Measurements from ENCODE around the gene LYZL4.
A peak's percentile ranks its signal among the peaks of the same experiment; 100 is the strongest.

Gene LYZL4

GRCh38 chr3:42450567-42450966 lies 40.2 kb upstream of the LYZL4 start:
- in situ Hi-C loops (cut with HindIII; ENCODE audit: low pct_ligation_motif_present, low sequenced_read_pairs): no loop called here
- no peak for DNase-seq
- no peaks in the 10 kb centered on the region for H3K27me3 ChIP-seq (replicated peaks)
- H3K27ac ChIP-seq: no peak overlapping the region
- no peaks in the 10 kb centered on the region for H3K36me3 ChIP-seq (replicated peaks)
- H3K4me3 ChIP-seq (ENCODE audit: low read depth, low read length): no peak overlapping the region
- TF ChIP-seq CTCF (IDR thresholded peaks at IDR 0.05; ENCODE audit: low read depth, low read length, missing control alignments): no peak

GRCh38 chr3:42447481-42447880 lies 37.1 kb upstream of the LYZL4 start:
- in situ Hi-C loops (cut with HindIII; ENCODE audit: low pct_ligation_motif_present, low sequenced_read_pairs): no loop called here
- no peak for DNase-seq
- Histone ChIP-seq H3K27ac (no peak overlapping the region), H3K27me3 (replicated peaks) (no peaks in the 10 kb centered on the region), H3K4me3 (ENCODE audit: low read depth, low read length) (no peak overlapping the region), H3K36me3 (replicated peaks) (no peaks in the 10 kb centered on the region)
- no peak for TF ChIP-seq CTCF (IDR thresholded peaks at IDR 0.05; ENCODE audit: low read depth, low read length, missing control alignments)

- Histone ChIP-seq H3K27me3 (replicated peaks) (peaks cover 5% of the 10 kb centered on the region), H3K36me3 (replicated peaks) (no peaks in the 10 kb centered on the region), H3K4me3 (ENCODE audit: low read depth, low read length) (no peak overlapping the region), H3K27ac (no peak overlapping the region)
- TF ChIP-seq CTCF (IDR thresholded peaks at IDR 0.05; ENCODE audit: low read depth, low read length, missing control alignments): no peak
- in situ Hi-C loops (cut with HindIII; ENCODE audit: low pct_ligation_motif_present, low sequenced_read_pairs): no loop called here
- no peak for DNase-seq
Measured at GRCh38 chr3:42446111-42447050, 36.0 kb upstream of the LYZL4 start.

GRCh38 chr3:42443819-42444436 lies 33.5 kb upstream of the LYZL4 start:
- H3K36me3 ChIP-seq (replicated peaks): no peaks in the 10 kb centered on the region
- TF ChIP-seq CTCF (IDR thresholded peaks at IDR 0.05; ENCODE audit: low read depth, low read length, missing control alignments): peak; percentile 98
- in situ Hi-C loops (cut with HindIII; ENCODE audit: low pct_ligation_motif_present, low sequenced_read_pairs): no loop called here
- peaks cover 15% of the 10 kb centered on the region for H3K27me3 ChIP-seq (replicated peaks)
- H3K27ac ChIP-seq: no peak overlapping the region
- H3K4me3 ChIP-seq (ENCODE audit: low read depth, low read length): no peak overlapping the region
- DNase-seq: peak; percentile 76

GRCh38 chr3:42443292-42443691 lies 32.9 kb upstream of the LYZL4 start:
- Histone ChIP-seq H3K36me3 (replicated peaks) (no peaks in the 10 kb centered on the region), H3K4me3 (ENCODE audit: low read depth, low read length) (no peak overlapping the region), H3K27ac (no peak overlapping the region), H3K27me3 (replicated peaks) (peaks cover 15% of the 10 kb centered on the region)
- in situ Hi-C loops (cut with HindIII; ENCODE audit: low pct_ligation_motif_present, low sequenced_read_pairs): no loop called here
- no peak for TF ChIP-seq CTCF (IDR thresholded peaks at IDR 0.05; ENCODE audit: low read depth, low read length, missing control alignments)
- DNase-seq: no peak

Measured in brain microvascular endothelial cell (primary cell).